HG03196 (cell line): ENCODE data around the gene TINAGL1.

Source experiments
- ATAC-seq: cut with Tn5 transposase; IDR thresholded peaks from one replicate; pipeline ENCODE4 v1.9.1; 2021; ENCODE audit not compliant: unreplicated experiment

The TINAGL1 gene

DNA sequence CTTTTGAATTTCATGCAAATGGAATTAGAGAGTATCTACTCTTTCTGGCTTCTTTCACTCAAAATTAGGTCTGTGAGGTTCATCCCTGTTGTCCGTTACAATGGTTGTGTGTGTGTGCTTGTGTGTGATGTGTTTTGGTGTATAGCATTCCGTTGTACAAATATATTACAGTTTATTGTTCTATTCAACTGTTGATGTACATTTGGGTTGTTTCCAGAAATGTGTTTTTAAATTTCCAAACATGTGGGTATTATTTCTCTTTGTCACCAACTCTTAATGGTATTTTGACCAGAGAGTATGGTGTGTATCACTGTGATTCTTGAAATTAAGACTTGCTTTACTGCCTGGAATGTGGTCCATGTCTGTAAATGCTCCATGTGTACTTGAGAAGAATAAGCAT lies 24.3 kb downstream of the TINAGL1 start:
- ATAC-seq: no peak

GRCh38 chr1:31602081-31602480 lies 25.8 kb downstream of the TINAGL1 start:
- no peak for ATAC-seq

- ATAC-seq: peak; percentile 93
These were observed 29.7 kb downstream of the TINAGL1 start for GRCh38 chr1:31605908-31606427.

DNA sequence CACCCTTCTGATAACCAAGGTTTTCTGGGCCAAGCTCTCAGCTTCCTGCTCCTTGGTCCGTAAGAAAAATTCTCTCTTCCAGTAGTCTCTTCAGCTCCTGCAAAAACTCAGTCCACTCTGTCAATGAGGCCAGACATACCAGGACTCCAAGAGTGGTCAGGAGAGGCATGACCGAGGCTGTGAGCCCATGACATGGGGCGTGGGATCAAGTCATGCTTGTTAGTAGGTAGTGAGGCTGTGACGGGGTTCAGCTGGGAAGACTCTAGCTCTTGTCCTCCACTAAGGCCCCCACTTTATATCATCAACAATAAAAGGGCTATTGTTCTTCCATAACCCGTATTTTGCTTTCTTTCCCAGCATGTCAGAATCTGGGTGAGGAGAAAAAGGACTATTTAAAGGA lies 31.0 kb downstream of the TINAGL1 start:
- ATAC-seq: no peak

DNA sequence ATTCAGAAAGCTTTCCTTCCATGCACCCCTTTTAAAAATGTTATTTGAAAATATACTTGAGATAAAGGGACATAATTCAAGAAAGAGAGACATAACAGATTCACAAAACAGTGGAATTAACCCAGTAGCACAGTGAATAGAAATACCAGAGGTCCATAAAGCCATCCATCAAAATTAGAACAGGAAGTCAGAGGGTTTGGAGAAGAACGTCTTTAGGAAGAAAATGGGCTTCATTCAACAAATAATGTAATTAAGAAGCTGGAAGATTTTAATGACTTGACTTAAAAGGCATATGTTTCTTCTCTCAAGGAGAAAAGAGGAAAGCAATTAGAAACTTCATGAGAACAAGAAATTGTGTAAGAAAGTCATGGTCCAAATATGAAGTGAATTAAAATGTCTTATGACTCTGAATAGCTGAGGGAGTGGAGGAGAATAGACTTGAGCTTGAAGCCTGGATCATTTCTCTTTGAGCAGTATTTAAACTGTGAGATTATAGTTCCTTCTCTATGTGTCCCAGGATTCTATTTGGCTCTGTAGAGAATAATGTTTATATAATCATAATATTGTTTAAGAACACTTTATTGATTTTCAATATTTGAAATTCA lies 33.3 kb downstream of the TINAGL1 start:
- ATAC-seq: no peak

DNA sequence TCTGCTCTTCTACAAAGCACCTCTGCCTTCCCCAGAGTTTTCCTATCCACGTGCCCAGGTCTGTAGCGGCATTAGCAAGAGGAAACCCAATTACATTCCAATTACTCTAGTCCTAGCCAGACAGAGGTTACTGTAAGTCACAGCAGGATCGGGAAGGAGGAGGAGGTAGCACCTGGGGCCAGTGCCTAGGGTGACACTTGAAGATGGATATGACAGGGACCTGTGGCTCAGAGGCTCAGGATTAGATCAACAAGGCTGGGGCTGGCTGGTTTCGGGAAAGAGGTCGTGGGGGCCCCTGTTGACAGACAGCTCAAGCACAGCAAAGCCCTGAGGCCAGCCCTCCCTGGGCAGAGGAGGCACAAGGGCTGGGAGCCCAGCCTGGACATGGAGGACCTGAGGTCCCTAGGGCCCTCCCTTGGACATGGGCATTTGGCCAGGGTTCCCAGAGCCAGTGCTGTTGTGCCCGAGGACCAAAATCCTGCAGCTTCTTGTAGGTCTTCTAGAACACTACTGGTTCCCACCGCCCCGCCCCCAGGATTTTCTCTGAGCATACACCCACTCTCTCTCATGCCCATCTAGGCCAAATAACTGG lies 38.2 kb downstream of the TINAGL1 start:
- no peak for ATAC-seq

GRCh38 chr1:31615414-31615813 lies 39.1 kb downstream of the TINAGL1 start:
- ATAC-seq: no peak

DNA sequence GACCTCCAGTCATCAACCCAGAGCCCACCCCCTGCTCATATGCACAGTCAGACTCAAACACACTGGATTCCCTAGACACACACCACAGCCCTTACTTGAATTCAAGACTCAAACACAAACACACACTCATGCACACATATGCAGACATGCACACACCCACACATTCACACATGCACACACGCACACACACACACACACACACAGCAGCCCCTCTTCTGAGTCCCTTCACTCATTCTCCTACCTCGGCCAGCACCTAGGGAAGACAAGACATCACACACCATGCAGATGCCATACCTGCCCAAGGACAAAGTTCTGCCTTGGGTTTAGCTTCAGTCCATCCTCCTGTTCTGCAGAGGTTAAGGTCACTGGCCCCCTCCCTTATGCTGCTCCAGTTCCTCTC lies 39.6 kb downstream of the TINAGL1 start:
- no peak for ATAC-seq

GRCh38 chr1:31617218-31617915 lies 41.1 kb downstream of the TINAGL1 start, which contains the start of gene HCRTR1:
Gene HCRTR1, plus strand, starts transcription at chr1:31617689. Its CDS starts 1,504 bp downstream, at chr1:31619193.
- no peak for ATAC-seq

- ATAC-seq: no peak
These were observed 41.8 kb downstream of the TINAGL1 start for GRCh38 chr1:31617916-31618746.

- ATAC-seq: no peak
These were observed 42.9 kb downstream of the TINAGL1 start for GRCh38 chr1:31618916-31619846.

DNA sequence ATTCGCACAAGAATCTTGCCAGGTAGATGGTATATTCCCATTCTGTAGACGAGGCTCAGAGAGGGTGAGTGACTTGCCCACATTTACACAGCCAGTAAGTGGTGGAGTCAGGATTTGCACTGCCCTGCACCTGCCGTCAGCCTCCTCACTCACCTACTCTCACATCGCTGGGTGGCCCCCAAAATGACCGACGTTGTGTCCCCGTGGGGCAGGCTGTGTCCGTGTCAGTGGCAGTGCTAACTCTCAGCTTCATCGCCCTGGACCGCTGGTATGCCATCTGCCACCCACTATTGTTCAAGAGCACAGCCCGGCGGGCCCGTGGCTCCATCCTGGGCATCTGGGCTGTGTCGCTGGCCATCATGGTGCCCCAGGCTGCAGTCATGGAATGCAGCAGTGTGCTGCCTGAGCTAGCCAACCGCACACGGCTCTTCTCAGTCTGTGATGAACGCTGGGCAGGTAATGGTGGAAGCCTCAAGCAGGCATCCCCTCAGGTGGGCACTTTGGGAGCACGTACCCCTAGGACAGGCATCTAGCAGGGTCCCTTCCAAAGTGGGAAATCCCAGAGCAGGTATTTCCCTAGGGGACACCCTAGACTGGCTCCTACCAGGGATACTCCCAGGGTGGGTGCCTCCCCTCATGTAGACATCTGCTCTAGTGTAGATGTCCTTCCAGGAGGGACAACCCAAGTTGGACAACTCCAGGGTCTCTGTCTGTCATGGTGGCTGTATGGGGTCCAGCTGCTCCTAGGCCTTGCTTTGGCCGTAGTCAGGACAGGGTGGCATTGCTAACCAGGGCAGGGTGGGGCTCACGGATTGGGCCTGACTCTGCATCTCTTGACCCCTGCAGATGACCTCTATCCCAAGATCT lies 44.5 kb downstream of the TINAGL1 start:
- ATAC-seq: no peak

GRCh38 chr1:31621498-31621820 lies 45.1 kb downstream of the TINAGL1 start:
- no peak for ATAC-seq

DNA sequence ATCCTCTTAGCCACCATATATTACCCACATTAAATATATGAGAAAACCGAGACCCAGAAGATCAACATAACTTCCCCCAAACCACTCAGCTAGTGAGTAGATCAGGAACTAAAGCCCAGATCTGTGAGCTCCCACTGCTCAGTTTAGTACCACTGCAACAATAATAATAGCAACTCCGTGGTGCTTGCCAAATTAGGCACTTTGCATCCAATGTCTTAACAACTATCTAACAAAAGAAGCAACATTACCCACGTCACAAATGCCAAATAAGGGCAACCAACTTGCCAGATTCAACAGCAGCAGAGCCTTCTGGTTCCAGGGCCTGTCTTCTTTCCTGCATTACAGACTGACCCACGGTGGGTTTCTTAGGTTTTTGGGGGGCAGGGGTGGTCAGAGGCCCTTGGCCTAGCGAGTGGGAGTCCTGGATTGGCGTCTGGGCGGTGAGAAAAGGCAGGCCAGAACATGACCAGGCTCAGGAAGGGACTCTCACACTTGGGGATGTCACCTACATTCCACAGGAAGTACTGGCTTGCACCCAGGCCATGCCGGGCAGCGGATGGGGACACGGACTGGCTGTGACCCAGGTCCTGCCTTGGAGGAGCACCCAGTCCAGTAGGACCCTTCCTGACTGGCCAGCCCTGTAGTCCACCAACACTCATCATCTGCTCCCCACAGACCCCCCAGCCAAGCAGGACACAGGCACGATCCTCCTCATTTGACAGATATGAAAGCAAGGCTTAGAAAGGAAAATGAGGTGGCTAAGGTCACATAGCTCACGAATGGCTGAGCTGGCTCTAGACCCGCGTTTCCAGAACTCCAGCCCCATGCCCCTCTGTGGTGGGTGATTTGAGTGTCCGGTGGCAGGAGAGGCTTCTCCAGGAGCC lies 45.8 kb downstream of the TINAGL1 start:
- no peak for ATAC-seq

GRCh38 chr1:31623365-31623764 lies 47.0 kb downstream of the TINAGL1 start:
- no peak for ATAC-seq

- no peak for ATAC-seq
These were observed 48.0 kb downstream of the TINAGL1 start for GRCh38 chr1:31624309-31624708.

- ATAC-seq: no peak
These were observed 48.6 kb downstream of the TINAGL1 start for GRCh38 chr1:31624731-31625514.
